ENCODE measurements around the gene SPEF2.

The SPEF2 gene

GRCh38 chr5:35833224-35833623 lies 215.6 kb downstream of the SPEF2 start:
- DNase-seq (ENCODE audit: low read depth in 1 of 2, low spot score in 1 of 2), result no peak
- Histone ChIP-seq H3K27ac (replicated peaks) (no peak overlapping the region), H3K27me3 (ENCODE audit: insufficient read depth, poor library complexity, severe bottlenecking) (no peaks in the 10 kb centered on the region), H3K4me3 (replicated peaks; ENCODE audit: insufficient read depth, low read length) (no peak overlapping the region)
- TF ChIP-seq GABPA (IDR thresholded peaks at IDR 0.05; ENCODE audit: low read depth) (no peak), SPI1 (IDR thresholded peaks at IDR 0.05; ENCODE audit: borderline replicate concordance, low read depth) (no peak), POLR2AphosphoS5 (IDR thresholded peaks at IDR 0.05; ENCODE audit: low read depth) (no peak), REST (IDR thresholded peaks at IDR 0.05; ENCODE audit: insufficient replicate concordance, low read depth) (no peak), CTCF (IDR thresholded peaks at IDR 0.05; ENCODE audit: insufficient read depth, low read length) (no peak)

- DNase-seq (ENCODE audit: low read depth in 1 of 2, low spot score in 1 of 2), result no peak
- Histone ChIP-seq H3K27ac (replicated peaks) (no peak overlapping the region), H3K27me3 (ENCODE audit: insufficient read depth, poor library complexity, severe bottlenecking) (no peaks in the 10 kb centered on the region), H3K4me3 (replicated peaks; ENCODE audit: insufficient read depth, low read length) (no peak overlapping the region)
- TF ChIP-seq CTCF (IDR thresholded peaks at IDR 0.05; ENCODE audit: insufficient read depth, low read length) (no peak), POLR2AphosphoS5 (IDR thresholded peaks at IDR 0.05; ENCODE audit: low read depth) (no peak), SPI1 (IDR thresholded peaks at IDR 0.05; ENCODE audit: borderline replicate concordance, low read depth) (no peak), REST (IDR thresholded peaks at IDR 0.05; ENCODE audit: insufficient replicate concordance, low read depth) (no peak), GABPA (IDR thresholded peaks at IDR 0.05; ENCODE audit: low read depth) (no peak)
Observed at GRCh38 chr5:35835796-35836742, 218.4 kb downstream of the SPEF2 start.

GRCh38 chr5:35838370-35839042 lies 220.8 kb downstream of the SPEF2 start:
- no peak overlapping the region for H3K27ac ChIP-seq (replicated peaks)
- DNase-seq (ENCODE audit: low read depth in 1 of 2, low spot score in 1 of 2), result no peak
- TF ChIP-seq GABPA (IDR thresholded peaks at IDR 0.05; ENCODE audit: low read depth) (no peak), REST (IDR thresholded peaks at IDR 0.05; ENCODE audit: insufficient replicate concordance, low read depth) (no peak), SPI1 (IDR thresholded peaks at IDR 0.05; ENCODE audit: borderline replicate concordance, low read depth) (no peak)

More at GRCh38 chr5:35838370-35839042, 220.8 kb downstream of the SPEF2 start:
- H3K4me3 ChIP-seq (replicated peaks; ENCODE audit: insufficient read depth, low read length), result no peak overlapping the region
- no peaks in the 10 kb centered on the region for H3K27me3 ChIP-seq (ENCODE audit: insufficient read depth, poor library complexity, severe bottlenecking)

Data from HL-60 (cell line).